Gastrocnemius medialis (tissue), 4 donors: ENCODE measurements around the gene FBXW2.

ENCODE experiments used
- CTCF ChIP-seq, 5 experiments: fragments of 450-650 bp in 3 of 5; fragments of 200-600 bp in 2 of 5; sonication (generic) in 2 of 5; IDR thresholded peaks in 4 of 5; conservative IDR thresholded peaks in 1 of 5; 1 replicate in 4 of 5; 2 replicates in 1 of 5; pipeline ENCODE4 v1.5.1; 2016 to 2019; ENCODE audit warnings: antibody characterized with exemption in 5 of 5, mild to moderate bottlenecking in 3 of 5, moderate library complexity in 3 of 5
- POLR2A ChIP-seq, 2 donors: fragments of 450-650 bp; IDR thresholded peaks; one replicate each; pipeline ENCODE4 v1.6.1; 2017; ENCODE audit warnings: antibody characterized with exemption in 2 of 2, mild to moderate bottlenecking in 2 of 2, moderate library complexity in 2 of 2

GRCh38 chr9:120734607-120735410 lies 58.4 kb downstream of the FBXW2 start:
- TF ChIP-seq CTCF (IDR thresholded peaks at IDR 0.05 in 4 of 5, conservative IDR thresholded peaks at IDR 0.05 in 1 of 5) (no peak), POLR2A (IDR thresholded peaks at IDR 0.05) (no peak)
